Activated CD4-positive, alpha-beta T cell treated with anti-CD3 and anti-CD28 coated beads, Interleukin-2, amount 10 ng/mL, durations not matched to agents 24 days and 14 days (primary cell): ENCODE data around the gene PRKCH. TPM values are rescaled to one million over a fixed set of nuclear protein-coding genes. Genes with fewer than 3 reads are reported as not detected.

ENCODE experiments used
- DNase-seq: peaks from one replicate; pipeline ENCODE4 v3.0.0; 2022
- H3K27ac Mint-ChIP-seq: one replicate; pipeline ENCODE4 v1.8.0; 2022; ENCODE audit warnings: mild to moderate bottlenecking, mixed read lengths
- H3K27me3 Mint-ChIP-seq: one replicate; pipeline ENCODE4 v1.8.0; 2022; ENCODE audit warnings: mixed read lengths
- H3K36me3 Mint-ChIP-seq: one replicate; pipeline ENCODE4 v1.8.0; 2022; ENCODE audit warnings: low read depth, mild to moderate bottlenecking, mixed read lengths
- H3K4me1 Mint-ChIP-seq: one replicate; pipeline ENCODE4 v1.8.0; 2021; ENCODE audit warnings: mixed read lengths
- H3K4me3 Mint-ChIP-seq: one replicate; pipeline ENCODE4 v1.8.0; 2022; ENCODE audit warnings: mild to moderate bottlenecking, moderate library complexity, mixed read lengths
- H3K9me3 Mint-ChIP-seq: one replicate; pipeline ENCODE4 v1.8.0; 2021; ENCODE audit warnings: mixed read lengths
- intact Hi-C: fragments of 100-400 bp; cut with micrococcal nuclease; formaldehyde crosslinking; loops from one replicate; pipeline ENCODE4 v1.15.1; 2023
- total RNA-seq: library from RNA; stranded (reverse); gene quantifications from 2 replicates; pipeline ENCODE4 v1.2.3, GENCODE V29; 2022

The PRKCH gene
- total RNA-seq, 1 donor from 2014 or later, result 118 TPM

GRCh38 chr14:61491224-61491623 is 169.8 kb downstream of the PRKCH start:
- Mint-ChIP-seq H3K27ac (no peak overlapping the region), H3K4me3 (no peak overlapping the region), H3K4me1 (peaks cover 23% of the 10 kb centered on the region), H3K9me3 (no peaks in the 10 kb centered on the region), H3K27me3 (no peaks in the 10 kb centered on the region), H3K36me3 (peaks cover 48% of the 10 kb centered on the region)
- intact Hi-C loops, result no loop called here
- DNase-seq, result no peak

GRCh38 chr14:61491876-61492434 is 170.6 kb downstream of the PRKCH start:
- peaks cover 48% of the 10 kb centered on the region for H3K36me3 Mint-ChIP-seq
- H3K27ac Mint-ChIP-seq, result no peak overlapping the region
- no peaks in the 10 kb centered on the region for H3K27me3 Mint-ChIP-seq
- H3K4me1 Mint-ChIP-seq, result peaks cover 24% of the 10 kb centered on the region
- intact Hi-C loops, result no loop called here
- H3K9me3 Mint-ChIP-seq, result no peaks in the 10 kb centered on the region
- H3K4me3 Mint-ChIP-seq, result no peak overlapping the region
- no peak for DNase-seq

DNA sequence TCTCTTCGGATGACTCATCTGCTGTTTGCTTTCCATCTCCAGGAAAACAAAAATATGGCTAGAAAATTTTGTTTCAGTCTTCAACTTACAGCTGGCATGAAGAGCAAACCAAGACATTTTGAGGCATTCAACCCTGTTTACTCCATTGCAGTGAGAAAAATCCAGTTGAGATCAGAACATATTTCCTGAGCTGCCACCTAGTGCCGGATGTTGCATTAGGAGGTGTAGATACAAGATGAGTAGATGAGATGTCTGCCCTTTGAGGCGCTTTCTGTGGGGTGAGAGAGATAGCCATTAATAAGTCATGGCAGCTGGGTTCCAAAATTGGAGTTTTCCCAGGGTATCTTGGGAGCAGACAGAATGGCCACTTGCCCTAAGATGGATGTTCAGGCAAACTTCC is 171.1 kb downstream of the PRKCH start:
- Mint-ChIP-seq H3K4me3 (no peak overlapping the region), H3K36me3 (peaks cover 48% of the 10 kb centered on the region), H3K27ac (no peak overlapping the region), H3K27me3 (no peaks in the 10 kb centered on the region), H3K4me1 (peaks cover 25% of the 10 kb centered on the region), H3K9me3 (no peaks in the 10 kb centered on the region)
- intact Hi-C loops, result no loop called here
- DNase-seq, result no peak

GRCh38 chr14:61493239-61493638 is 171.9 kb downstream of the PRKCH start:
- intact Hi-C loops, result no loop called here
- Mint-ChIP-seq H3K36me3 (peaks cover 50% of the 10 kb centered on the region), H3K9me3 (no peaks in the 10 kb centered on the region), H3K4me1 (peaks cover 26% of the 10 kb centered on the region), H3K4me3 (no peak overlapping the region), H3K27ac (no peak overlapping the region), H3K27me3 (no peaks in the 10 kb centered on the region)
- DNase-seq, result no peak

GRCh38 chr14:61494018-61494417 is 172.6 kb downstream of the PRKCH start:
- H3K36me3 Mint-ChIP-seq, result peaks cover 46% of the 10 kb centered on the region
- no peak overlapping the region for H3K27ac Mint-ChIP-seq
- H3K4me3 Mint-ChIP-seq, result no peak overlapping the region

GRCh38 chr14:61495809-61496208 is 174.4 kb downstream of the PRKCH start:
- no peaks in the 10 kb centered on the region for H3K27me3 Mint-ChIP-seq
- intact Hi-C loops, result no loop called here
- H3K4me3 Mint-ChIP-seq, result no peak overlapping the region
- DNase-seq, result no peak
- peaks cover 36% of the 10 kb centered on the region for H3K4me1 Mint-ChIP-seq
- peaks cover 42% of the 10 kb centered on the region for H3K36me3 Mint-ChIP-seq
- H3K9me3 Mint-ChIP-seq, result no peaks in the 10 kb centered on the region
- H3K27ac Mint-ChIP-seq, result no peak overlapping the region

More at GRCh38 chr14:61494018-61494417, 172.6 kb downstream of the PRKCH start:
- H3K9me3 Mint-ChIP-seq, result no peaks in the 10 kb centered on the region
- intact Hi-C loops, result no loop called here
- H3K27me3 Mint-ChIP-seq, result no peaks in the 10 kb centered on the region
- no peak for DNase-seq
- H3K4me1 Mint-ChIP-seq, result peaks cover 26% of the 10 kb centered on the region

GRCh38 chr14:61498303-61498702 is 176.9 kb downstream of the PRKCH start:
- Mint-ChIP-seq H3K27ac (peak overlapping the region; percentile 46), H3K27me3 (no peaks in the 10 kb centered on the region), H3K9me3 (peaks cover 5% of the 10 kb centered on the region), H3K36me3 (peaks cover 49% of the 10 kb centered on the region), H3K4me3 (no peak overlapping the region), H3K4me1 (peaks cover 55% of the 10 kb centered on the region)
- intact Hi-C loops, result no loop called here
- DNase-seq, result no peak

- peaks cover 60% of the 10 kb centered on the region for H3K4me1 Mint-ChIP-seq
- intact Hi-C loops, result no loop called here
- H3K27ac Mint-ChIP-seq, result peak overlapping the region; percentile 46
- no peak for DNase-seq
- H3K36me3 Mint-ChIP-seq, result peaks cover 49% of the 10 kb centered on the region
- H3K27me3 Mint-ChIP-seq, result no peaks in the 10 kb centered on the region
- peaks cover 5% of the 10 kb centered on the region for H3K9me3 Mint-ChIP-seq
- no peak overlapping the region for H3K4me3 Mint-ChIP-seq
Observed at GRCh38 chr14:61498811-61499210, 177.4 kb downstream of the PRKCH start.

GRCh38 chr14:61499991-61500390 is 178.6 kb downstream of the PRKCH start:
- Mint-ChIP-seq H3K4me3 (no peak overlapping the region), H3K27ac (no peak overlapping the region), H3K9me3 (peaks cover 8% of the 10 kb centered on the region), H3K36me3 (peaks cover 51% of the 10 kb centered on the region), H3K4me1 (peaks cover 67% of the 10 kb centered on the region), H3K27me3 (no peaks in the 10 kb centered on the region)
- no peak for DNase-seq
- intact Hi-C loops, result no loop called here

- DNase-seq, result no peak
- peak overlapping the region; percentile 95 for H3K27ac Mint-ChIP-seq
- no peaks in the 10 kb centered on the region for H3K27me3 Mint-ChIP-seq
- H3K9me3 Mint-ChIP-seq, result peaks cover 13% of the 10 kb centered on the region
- peaks cover 74% of the 10 kb centered on the region for H3K4me1 Mint-ChIP-seq
- H3K4me3 Mint-ChIP-seq, result peak overlapping the region; percentile 76
- peaks cover 49% of the 10 kb centered on the region for H3K36me3 Mint-ChIP-seq
- intact Hi-C loops, result loop anchor here (2.0 kb wide), 1 partner anchor 61 kb away; no protein-coding TSS in a partner anchor
Observed at GRCh38 chr14:61501714-61502458, 180.5 kb downstream of the PRKCH start.

- Mint-ChIP-seq H3K36me3 (peaks cover 49% of the 10 kb centered on the region), H3K4me1 (peaks cover 73% of the 10 kb centered on the region), H3K9me3 (peaks cover 13% of the 10 kb centered on the region), H3K27ac (peak overlapping the region; percentile 95), H3K4me3 (peak overlapping the region; percentile 76), H3K27me3 (no peaks in the 10 kb centered on the region)
- intact Hi-C loops, result loop anchor here (1.0 to 2.0 kb wide), 7 partner anchors 9 to 193 kb away; partner anchors contain the start of gene HIF1A
- no peak for DNase-seq
Observed at GRCh38 chr14:61502459-61503093, 181.2 kb downstream of the PRKCH start.

GRCh38 chr14:61503167-61503801 is 181.9 kb downstream of the PRKCH start:
- Mint-ChIP-seq H3K4me1 (peaks cover 79% of the 10 kb centered on the region), H3K27ac (peak overlapping the region; percentile 95), H3K4me3 (peak overlapping the region; percentile 76), H3K36me3 (peaks cover 49% of the 10 kb centered on the region), H3K27me3 (no peaks in the 10 kb centered on the region), H3K9me3 (peaks cover 13% of the 10 kb centered on the region)
- DNase-seq, result peak; percentile 84
- intact Hi-C loops, result loop anchor here (1.0 to 2.0 kb wide), 7 partner anchors 8 to 192 kb away; partner anchors contain the start of gene HIF1A

- no peaks in the 10 kb centered on the region for H3K27me3 Mint-ChIP-seq
- H3K4me3 Mint-ChIP-seq, result peak overlapping the region; percentile 40
- peaks cover 50% of the 10 kb centered on the region for H3K36me3 Mint-ChIP-seq
- peak overlapping the region; percentile 95 for H3K27ac Mint-ChIP-seq
- H3K4me1 Mint-ChIP-seq, result peaks cover 75% of the 10 kb centered on the region
- DNase-seq, result no peak
- intact Hi-C loops, result no loop called here
- H3K9me3 Mint-ChIP-seq, result peaks cover 13% of the 10 kb centered on the region
Observed at GRCh38 chr14:61504901-61505300, 183.5 kb downstream of the PRKCH start.
